Measurements from ENCODE around the gene ZNF808.
A peak's percentile ranks its signal among the peaks of the same experiment; 100 is the strongest.

ZNF808 gene

GRCh38 chr19:52492201-52492993 is 35.1 kb upstream of the ZNF808 start:
- H3K27ac ChIP-seq (replicated peaks; ENCODE audit: low read length): no peak overlapping the region
- no CpG with 5 or more reads among the region's 37 CpGs for WGBS, 2 donors (ENCODE audit: extremely low coverage in 2 of 2, insufficient read length in 2 of 2, insufficient replicate concordance in 1 of 2)

DNA sequence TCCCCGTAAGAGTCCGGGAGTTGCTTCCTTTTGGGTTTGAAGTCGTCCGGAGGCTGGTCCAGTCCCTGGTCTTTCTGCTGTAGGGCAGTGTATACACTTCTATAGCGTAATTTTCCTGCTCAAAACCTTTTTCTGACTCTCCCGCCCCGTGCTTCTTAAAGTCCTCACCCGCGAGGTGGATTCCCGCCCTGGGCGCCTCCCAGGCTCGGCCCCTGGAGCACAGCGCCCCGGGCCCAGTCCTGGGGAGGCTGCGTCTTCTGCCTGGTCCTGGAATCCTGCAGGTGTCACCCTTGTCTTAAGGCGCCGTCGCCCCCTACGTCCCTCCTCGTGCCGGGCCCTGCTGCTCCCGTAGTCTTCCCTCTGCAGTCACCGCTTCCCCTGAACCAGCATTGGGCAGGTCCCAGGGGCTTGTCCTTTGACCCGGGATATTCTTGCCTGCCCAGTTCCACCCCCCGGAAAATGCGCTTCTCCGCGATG is 34.4 kb upstream of the ZNF808 start:
- Histone ChIP-seq H3K4me1 (ENCODE audit: control insufficient read depth in 2 of 2, insufficient read depth in 1 of 2, low read depth in 1 of 2, low read length in 2 of 2) (peaks cover 0 to 5% of the 10 kb centered on the region in 2 donors), H3K9me3 (replicated peaks in 1 of 2; ENCODE audit: control insufficient read depth in 2 of 2, insufficient read depth in 1 of 2, low read depth in 1 of 2, low read length in 2 of 2) (peaks cover 0 to 15% of the 10 kb centered on the region in 2 donors), H4K8ac (ENCODE audit: low read depth, low read length) (no peak overlapping the region), H3K27ac (replicated peaks; ENCODE audit: low read length) (no peak overlapping the region), H3K27me3 (ENCODE audit: control insufficient read depth in 3 of 3, insufficient read depth in 3 of 3, low read depth in 1 of 3, low read length in 3 of 3) (peaks cover 0 to 12% (median 0%) of the 10 kb centered on the region in 3 experiments), H3K4me3 (ENCODE audit: low read length in 2 of 2) (peak overlapping the region; percentile 32 to 74), H3K9ac (ENCODE audit: low read depth, low read length, poor library complexity) (no peak overlapping the region), H2AK5ac (ENCODE audit: low read depth, low read length) (no peak overlapping the region), H3K79me1 (ENCODE audit: low read depth, low read length) (no peaks in the 10 kb centered on the region), H2BK12ac (ENCODE audit: low read length) (no peak overlapping the region), H3K23ac (ENCODE audit: low read depth, low read length, poor library complexity) (no peak overlapping the region), H3K18ac (ENCODE audit: low read length) (no peak overlapping the region), H3K4me2 (ENCODE audit: insufficient read depth, low read length, poor library complexity, severe bottlenecking) (peak overlapping the region; percentile 71), H2AFZ (ENCODE audit: low read length) (peak overlapping the region; percentile 91), H3K4ac (ENCODE audit: low read length) (no peak overlapping the region), H2BK5ac (ENCODE audit: low read length) (no peak overlapping the region), H4K91ac (ENCODE audit: low read depth, low read length, poor library complexity) (no peak overlapping the region), H2BK15ac (ENCODE audit: low read length) (no peak overlapping the region), H2BK120ac (ENCODE audit: low read depth, low read length) (no peak overlapping the region), H3K36me3 (replicated peaks in 1 of 2; ENCODE audit: control insufficient read depth in 2 of 2, insufficient read depth in 2 of 2, low read length in 2 of 2) (no peaks in the 10 kb centered on the region), H3K14ac (ENCODE audit: low read length) (no peak overlapping the region)
- no CpG with 5 or more reads among the region's 28 CpGs for WGBS, 2 donors (ENCODE audit: extremely low coverage in 2 of 2, insufficient read length in 2 of 2, insufficient replicate concordance in 1 of 2)
- DNase-seq (ENCODE audit: low spot score): peak; percentile 23

More at GRCh38 chr19:52492201-52492993, 35.1 kb upstream of the ZNF808 start:
- Histone ChIP-seq H3K9me3 (replicated peaks in 1 of 2; ENCODE audit: control insufficient read depth in 2 of 2, insufficient read depth in 1 of 2, low read depth in 1 of 2, low read length in 2 of 2) (peaks cover 0 to 15% of the 10 kb centered on the region in 2 donors), H3K4me3 (ENCODE audit: low read length in 2 of 2) (peak overlapping the region; percentile 32 to 74), H3K27me3 (ENCODE audit: control insufficient read depth in 3 of 3, insufficient read depth in 3 of 3, low read depth in 1 of 3, low read length in 3 of 3) (peaks cover 0 to 12% (median 0%) of the 10 kb centered on the region in 3 experiments), H2AFZ (ENCODE audit: low read length) (peak overlapping the region; percentile 91), H3K18ac (ENCODE audit: low read length) (no peak overlapping the region), H3K4me1 (ENCODE audit: control insufficient read depth in 2 of 2, insufficient read depth in 1 of 2, low read depth in 1 of 2, low read length in 2 of 2) (peaks cover 0 to 5% of the 10 kb centered on the region in 2 donors), H2BK5ac (ENCODE audit: low read length) (no peak overlapping the region), H3K79me1 (ENCODE audit: low read depth, low read length) (no peaks in the 10 kb centered on the region), H3K4me2 (ENCODE audit: insufficient read depth, low read length, poor library complexity, severe bottlenecking) (peak overlapping the region; percentile 71), H3K23ac (ENCODE audit: low read depth, low read length, poor library complexity) (no peak overlapping the region), H2AK5ac (ENCODE audit: low read depth, low read length) (no peak overlapping the region), H3K9ac (ENCODE audit: low read depth, low read length, poor library complexity) (no peak overlapping the region), H3K4ac (ENCODE audit: low read length) (no peak overlapping the region), H4K8ac (ENCODE audit: low read depth, low read length) (no peak overlapping the region), H3K14ac (ENCODE audit: low read length) (no peak overlapping the region), H2BK12ac (ENCODE audit: low read length) (no peak overlapping the region), H2BK120ac (ENCODE audit: low read depth, low read length) (no peak overlapping the region), H4K91ac (ENCODE audit: low read depth, low read length, poor library complexity) (no peak overlapping the region), H3K36me3 (replicated peaks in 1 of 2; ENCODE audit: control insufficient read depth in 2 of 2, insufficient read depth in 2 of 2, low read length in 2 of 2) (no peaks in the 10 kb centered on the region), H2BK15ac (ENCODE audit: low read length) (no peak overlapping the region)
- DNase-seq (ENCODE audit: low spot score): peak; percentile 44

DNA sequence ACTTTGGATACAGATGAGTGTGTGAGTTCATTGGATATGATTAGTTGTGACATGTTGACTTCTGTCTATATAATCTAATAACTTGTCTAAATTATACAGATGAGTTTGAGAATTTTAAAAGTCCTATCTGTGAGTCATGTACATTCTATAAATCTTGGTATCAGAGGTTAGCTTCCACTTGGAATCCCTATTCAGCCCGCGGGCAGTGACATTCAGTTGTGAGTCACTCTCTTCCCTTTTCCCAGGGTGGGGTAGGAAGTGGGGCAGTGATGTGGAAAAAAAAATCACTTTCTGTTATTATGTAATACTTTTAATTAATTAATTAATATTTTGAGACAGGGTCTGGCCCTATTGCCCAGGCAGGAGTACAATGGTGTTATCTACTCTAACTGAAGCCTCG is 33.0 kb upstream of the ZNF808 start:
- no peak for DNase-seq (ENCODE audit: low spot score)
- H2BK15ac ChIP-seq (ENCODE audit: low read length): no peak overlapping the region
- H3K9ac ChIP-seq (ENCODE audit: low read depth, low read length, poor library complexity): no peak overlapping the region
- H2BK5ac ChIP-seq (ENCODE audit: low read length): no peak overlapping the region
- H3K27me3 ChIP-seq (ENCODE audit: control insufficient read depth in 3 of 3, insufficient read depth in 3 of 3, low read depth in 1 of 3, low read length in 3 of 3): peaks cover 0 to 12% (median 0%) of the 10 kb centered on the region in 3 experiments
- no peak overlapping the region for H2BK120ac ChIP-seq (ENCODE audit: low read depth, low read length)
- H3K9me3 ChIP-seq (replicated peaks in 1 of 2; ENCODE audit: control insufficient read depth in 2 of 2, insufficient read depth in 1 of 2, low read depth in 1 of 2, low read length in 2 of 2): peaks cover 0 to 15% of the 10 kb centered on the region in 2 donors
- no peak overlapping the region for H2AK5ac ChIP-seq (ENCODE audit: low read depth, low read length)
- H4K8ac ChIP-seq (ENCODE audit: low read depth, low read length): no peak overlapping the region
- H4K91ac ChIP-seq (ENCODE audit: low read depth, low read length, poor library complexity): no peak overlapping the region
- no peaks in the 10 kb centered on the region for H3K79me1 ChIP-seq (ENCODE audit: low read depth, low read length)
- H2BK12ac ChIP-seq (ENCODE audit: low read length): no peak overlapping the region
- no peak overlapping the region for H3K14ac ChIP-seq (ENCODE audit: low read length)
- H2AFZ ChIP-seq (ENCODE audit: low read length): no peak overlapping the region
- H3K4me1 ChIP-seq (ENCODE audit: control insufficient read depth in 2 of 2, insufficient read depth in 1 of 2, low read depth in 1 of 2, low read length in 2 of 2): peaks cover 0 to 5% of the 10 kb centered on the region in 2 donors
- no peak overlapping the region for H3K4me3 ChIP-seq (ENCODE audit: low read length in 2 of 2)
- no peak overlapping the region for H3K18ac ChIP-seq (ENCODE audit: low read length)
- no peaks in the 10 kb centered on the region for H3K36me3 ChIP-seq (replicated peaks in 1 of 2; ENCODE audit: control insufficient read depth in 2 of 2, insufficient read depth in 2 of 2, low read length in 2 of 2)
- H3K4ac ChIP-seq (ENCODE audit: low read length): no peak overlapping the region
- no peak overlapping the region for H3K23ac ChIP-seq (ENCODE audit: low read depth, low read length, poor library complexity)
- no CpG with 5 or more reads among the region's 3 CpGs for WGBS, 2 donors (ENCODE audit: extremely low coverage in 2 of 2, insufficient read length in 2 of 2, insufficient replicate concordance in 1 of 2)
- H3K27ac ChIP-seq (replicated peaks; ENCODE audit: low read length): no peak overlapping the region
- H3K4me2 ChIP-seq (ENCODE audit: insufficient read depth, low read length, poor library complexity, severe bottlenecking): no peak overlapping the region

GRCh38 chr19:52498571-52498970 is 28.9 kb upstream of the ZNF808 start:
- H3K4ac ChIP-seq (ENCODE audit: low read length): no peak overlapping the region
- no peak overlapping the region for H2BK120ac ChIP-seq (ENCODE audit: low read depth, low read length)
- peaks cover 0 to 6% of the 10 kb centered on the region in 2 donors for H3K4me1 ChIP-seq (ENCODE audit: control insufficient read depth in 2 of 2, insufficient read depth in 1 of 2, low read depth in 1 of 2, low read length in 2 of 2)
- H3K36me3 ChIP-seq (replicated peaks in 1 of 2; ENCODE audit: control insufficient read depth in 2 of 2, insufficient read depth in 2 of 2, low read length in 2 of 2): no peaks in the 10 kb centered on the region
- no peak overlapping the region for H4K91ac ChIP-seq (ENCODE audit: low read depth, low read length, poor library complexity)
- peaks cover 0 to 1% (median 0%) of the 10 kb centered on the region in 3 experiments for H3K27me3 ChIP-seq (ENCODE audit: control insufficient read depth in 3 of 3, insufficient read depth in 3 of 3, low read depth in 1 of 3, low read length in 3 of 3)
- H2AFZ ChIP-seq (ENCODE audit: low read length): no peak overlapping the region
- H3K23ac ChIP-seq (ENCODE audit: low read depth, low read length, poor library complexity): no peak overlapping the region
- no peak overlapping the region for H4K8ac ChIP-seq (ENCODE audit: low read depth, low read length)
- no peak overlapping the region for H3K27ac ChIP-seq (replicated peaks; ENCODE audit: low read length)
- no peak overlapping the region for H2BK15ac ChIP-seq (ENCODE audit: low read length)
- H3K14ac ChIP-seq (ENCODE audit: low read length): no peak overlapping the region
- no peaks in the 10 kb centered on the region for H3K79me1 ChIP-seq (ENCODE audit: low read depth, low read length)
- no peak overlapping the region for H2BK12ac ChIP-seq (ENCODE audit: low read length)
- no CpG with 5 or more reads among the region's 8 CpGs for WGBS, 2 donors (ENCODE audit: extremely low coverage in 2 of 2, insufficient read length in 2 of 2, insufficient replicate concordance in 1 of 2)
- H3K9me3 ChIP-seq (replicated peaks in 1 of 2; ENCODE audit: control insufficient read depth in 2 of 2, insufficient read depth in 1 of 2, low read depth in 1 of 2, low read length in 2 of 2): peaks cover 0 to 3% of the 10 kb centered on the region in 2 donors
- no peak overlapping the region for H3K18ac ChIP-seq (ENCODE audit: low read length)
- H3K4me2 ChIP-seq (ENCODE audit: insufficient read depth, low read length, poor library complexity, severe bottlenecking): no peak overlapping the region
- H3K4me3 ChIP-seq (ENCODE audit: low read length in 2 of 2): no peak overlapping the region
- no peak for DNase-seq (ENCODE audit: low spot score)
- no peak overlapping the region for H2BK5ac ChIP-seq (ENCODE audit: low read length)
- H2AK5ac ChIP-seq (ENCODE audit: low read depth, low read length): no peak overlapping the region
- H3K9ac ChIP-seq (ENCODE audit: low read depth, low read length, poor library complexity): no peak overlapping the region

All from neuronal stem cell (in vitro differentiated cells).